ENCODE data around the gene ABLIM3.

The ABLIM3 gene

GRCh38 chr5:149195337-149195887 lies 54.1 kb downstream of the ABLIM3 start:
- DNase-seq = no peak

GRCh38 chr5:149195962-149196361 lies 54.7 kb downstream of the ABLIM3 start:
- no peak for DNase-seq

- DNase-seq = no peak
Observed at GRCh38 chr5:149198148-149198547, 56.9 kb downstream of the ABLIM3 start.

GRCh38 chr5:149200355-149200754 lies 59.1 kb downstream of the ABLIM3 start:
- DNase-seq = no peak

- DNase-seq = no peak
Observed at GRCh38 chr5:149201121-149201637, 59.9 kb downstream of the ABLIM3 start.

GRCh38 chr5:149202910-149203451 lies 61.7 kb downstream of the ABLIM3 start:
- no peak for DNase-seq

GRCh38 chr5:149203921-149204441 lies 62.7 kb downstream of the ABLIM3 start:
- no peak for DNase-seq

- no peak for DNase-seq
Observed at GRCh38 chr5:149205625-149206523, 64.6 kb downstream of the ABLIM3 start.

- no peak for DNase-seq
Observed at GRCh38 chr5:149206524-149207141, 65.3 kb downstream of the ABLIM3 start.

- no peak for DNase-seq
Observed at GRCh38 chr5:149207831-149208230, 66.5 kb downstream of the ABLIM3 start.

- no peak for DNase-seq
Observed at GRCh38 chr5:149210225-149210624, 68.9 kb downstream of the ABLIM3 start.

GRCh38 chr5:149210968-149211490 lies 69.7 kb downstream of the ABLIM3 start:
- no peak for DNase-seq

GRCh38 chr5:149211566-149211965 lies 70.3 kb downstream of the ABLIM3 start:
- DNase-seq = no peak

- DNase-seq = no peak
Observed at GRCh38 chr5:149212198-149212951, 71.1 kb downstream of the ABLIM3 start.

- no peak for DNase-seq
Observed at GRCh38 chr5:149213264-149213880, 72.1 kb downstream of the ABLIM3 start.

- no peak for DNase-seq
Observed at GRCh38 chr5:149215478-149216090, 74.3 kb downstream of the ABLIM3 start.

GRCh38 chr5:149216496-149216895 lies 75.2 kb downstream of the ABLIM3 start:
- no peak for DNase-seq

GRCh38 chr5:149217096-149217802 lies 76.0 kb downstream of the ABLIM3 start:
- DNase-seq = no peak

GRCh38 chr5:149217803-149218155 lies 76.5 kb downstream of the ABLIM3 start:
- no peak for DNase-seq

GRCh38 chr5:149219584-149219983 lies 78.3 kb downstream of the ABLIM3 start:
- no peak for DNase-seq

- no peak for DNase-seq
Observed at GRCh38 chr5:149220750-149221149, 79.5 kb downstream of the ABLIM3 start.
